Glutamatergic neuron (in vitro differentiated cells): ENCODE results near the gene SLC35E3. TPM values are rescaled to one million over a fixed set of nuclear protein-coding genes. Genes with fewer than 3 reads are reported as not detected.

Source experiments
- DNase-seq: peaks from one replicate; pipeline ENCODE4 v3.0.0; 2022
- H3K27ac Mint-ChIP-seq: one replicate; pipeline ENCODE4 v1.8.0; 2020; ENCODE audit warnings: mild to moderate bottlenecking, mixed read lengths, inconsistent platforms; ENCODE audit not compliant: unreplicated experiment
- H3K27me3 Mint-ChIP-seq: one replicate; pipeline ENCODE4 v1.8.0; 2020; ENCODE audit warnings: mild to moderate bottlenecking, moderate library complexity, mixed read lengths, inconsistent platforms; ENCODE audit not compliant: unreplicated experiment
- H3K36me3 Mint-ChIP-seq: one replicate; pipeline ENCODE4 v1.8.0; 2020; ENCODE audit warnings: mild to moderate bottlenecking, mixed read lengths, inconsistent platforms; ENCODE audit not compliant: unreplicated experiment
- H3K4me1 Mint-ChIP-seq: one replicate; pipeline ENCODE4 v1.8.0; 2020; ENCODE audit warnings: mild to moderate bottlenecking, low read depth, mixed read lengths, inconsistent platforms; ENCODE audit not compliant: unreplicated experiment
- H3K4me3 Mint-ChIP-seq: one replicate; pipeline ENCODE4 v1.8.0; 2020; ENCODE audit warnings: mild to moderate bottlenecking, mixed read lengths, inconsistent platforms; ENCODE audit not compliant: unreplicated experiment
- H3K9me3 Mint-ChIP-seq: one replicate; pipeline ENCODE4 v1.8.0; 2020; ENCODE audit warnings: mild to moderate bottlenecking, moderate library complexity, mixed read lengths, inconsistent platforms; ENCODE audit not compliant: unreplicated experiment
- CTCF ChIP-seq: fragments of 200-600 bp; sonication (generic); IDR thresholded peaks from one replicate; pipeline ENCODE4 v1.5.0; 2021; ENCODE audit not compliant: partially characterized antibody, unreplicated experiment
- total RNA-seq: library from RNA; stranded (reverse); fragmentation: NEBNext Ultra II Directional; extraction: Animal tissue kit (Norgen Biotek cat#: 25700); gene quantifications from one replicate; pipeline ENCODE4 v1.2.1, GENCODE V29; 2021; ENCODE audit not compliant: unreplicated experiment

The SLC35E3 gene
- total RNA-seq, 1 donor from 2014 or later, result 26.2 TPM

- no peaks in the 10 kb centered on the region for H3K36me3 Mint-ChIP-seq
- H3K4me3 Mint-ChIP-seq, result no peak overlapping the region
- no peaks in the 10 kb centered on the region for H3K4me1 Mint-ChIP-seq
- H3K27me3 Mint-ChIP-seq, result no peaks in the 10 kb centered on the region
- DNase-seq, result no peak
- H3K9me3 Mint-ChIP-seq, result peaks cover 3% of the 10 kb centered on the region
- no peak for TF ChIP-seq CTCF
- H3K27ac Mint-ChIP-seq, result no peak overlapping the region
Observed at GRCh38 chr12:68775121-68775630, 29.2 kb downstream of the SLC35E3 start.

GRCh38 chr12:68776976-68777610 is 31.1 kb downstream of the SLC35E3 start:
- peaks cover 3% of the 10 kb centered on the region for H3K9me3 Mint-ChIP-seq
- no peak for DNase-seq
- H3K36me3 Mint-ChIP-seq, result no peaks in the 10 kb centered on the region
- no peak overlapping the region for H3K27ac Mint-ChIP-seq
- no peaks in the 10 kb centered on the region for H3K4me1 Mint-ChIP-seq
- H3K27me3 Mint-ChIP-seq, result no peaks in the 10 kb centered on the region
- no peak overlapping the region for H3K4me3 Mint-ChIP-seq
- no peak for TF ChIP-seq CTCF

- DNase-seq, result no peak
- H3K27ac Mint-ChIP-seq, result no peak overlapping the region
- peaks cover 3% of the 10 kb centered on the region for H3K9me3 Mint-ChIP-seq
- peaks cover 2% of the 10 kb centered on the region for H3K27me3 Mint-ChIP-seq
- TF ChIP-seq CTCF, result no peak
- H3K4me3 Mint-ChIP-seq, result no peak overlapping the region
- H3K4me1 Mint-ChIP-seq, result peaks cover 2% of the 10 kb centered on the region
- no peaks in the 10 kb centered on the region for H3K36me3 Mint-ChIP-seq
Observed at GRCh38 chr12:68779280-68779679, 33.3 kb downstream of the SLC35E3 start.

- Mint-ChIP-seq H3K9me3 (peaks cover 3% of the 10 kb centered on the region), H3K36me3 (no peaks in the 10 kb centered on the region), H3K4me3 (no peak overlapping the region), H3K27me3 (peaks cover 2% of the 10 kb centered on the region), H3K27ac (no peak overlapping the region), H3K4me1 (peaks cover 2% of the 10 kb centered on the region)
- TF ChIP-seq CTCF, result no peak
- no peak for DNase-seq
Observed at GRCh38 chr12:68780731-68781130, 34.8 kb downstream of the SLC35E3 start.

GRCh38 chr12:68781728-68782127 is 35.8 kb downstream of the SLC35E3 start:
- peaks cover 2% of the 10 kb centered on the region for H3K4me1 Mint-ChIP-seq
- no peaks in the 10 kb centered on the region for H3K36me3 Mint-ChIP-seq
- H3K9me3 Mint-ChIP-seq, result peaks cover 3% of the 10 kb centered on the region
- H3K27ac Mint-ChIP-seq, result no peak overlapping the region
- no peak overlapping the region for H3K4me3 Mint-ChIP-seq
- no peak for DNase-seq
- no peak for TF ChIP-seq CTCF
- H3K27me3 Mint-ChIP-seq, result peaks cover 2% of the 10 kb centered on the region
